ENCODE measurements around the gene SLC25A42.

The SLC25A42 gene

GRCh38 chr19:19074196-19074882, 10.5 kb downstream of the SLC25A42 start:
- no peak overlapping the region for H3K27ac ChIP-seq (ENCODE audit: poor library complexity, severe bottlenecking)
- no peak overlapping the region for H3K4me3 ChIP-seq (ENCODE audit: severe bottlenecking)
- H3K4me1 ChIP-seq (ENCODE audit: insufficient read depth, poor library complexity, severe bottlenecking): no peaks in the 10 kb centered on the region
- no peaks in the 10 kb centered on the region for H3K27me3 ChIP-seq (ENCODE audit: insufficient read depth, poor library complexity, severe bottlenecking)
- no peak for TF ChIP-seq CTCF (IDR thresholded peaks at IDR 0.05; ENCODE audit: poor library complexity, severe bottlenecking)
- no peaks in the 10 kb centered on the region for H3K9me3 ChIP-seq (ENCODE audit: severe bottlenecking)
- H3K36me3 ChIP-seq (ENCODE audit: low read depth): no peaks in the 10 kb centered on the region
- ATAC-seq (ENCODE audit: low read depth) (no peak), DNase-seq (ENCODE audit: low spot score) (no peak)

- no peak for TF ChIP-seq CTCF (IDR thresholded peaks at IDR 0.05; ENCODE audit: poor library complexity, severe bottlenecking)
- no peaks in the 10 kb centered on the region for H3K4me1 ChIP-seq (ENCODE audit: insufficient read depth, poor library complexity, severe bottlenecking)
- no peaks in the 10 kb centered on the region for H3K36me3 ChIP-seq (ENCODE audit: low read depth)
- H3K27me3 ChIP-seq (ENCODE audit: insufficient read depth, poor library complexity, severe bottlenecking): no peaks in the 10 kb centered on the region
- no peaks in the 10 kb centered on the region for H3K9me3 ChIP-seq (ENCODE audit: severe bottlenecking)
- ATAC-seq (ENCODE audit: low read depth) (no peak), DNase-seq (ENCODE audit: low spot score) (no peak)
- no peak overlapping the region for H3K4me3 ChIP-seq (ENCODE audit: severe bottlenecking)
- H3K27ac ChIP-seq (ENCODE audit: poor library complexity, severe bottlenecking): no peak overlapping the region
Observed at GRCh38 chr19:19075126-19075525, 11.3 kb downstream of the SLC25A42 start.

GRCh38 chr19:19076476-19076875, 12.7 kb downstream of the SLC25A42 start:
- TF ChIP-seq CTCF (IDR thresholded peaks at IDR 0.05; ENCODE audit: poor library complexity, severe bottlenecking): no peak
- no peaks in the 10 kb centered on the region for H3K4me1 ChIP-seq (ENCODE audit: insufficient read depth, poor library complexity, severe bottlenecking)
- no peaks in the 10 kb centered on the region for H3K36me3 ChIP-seq (ENCODE audit: low read depth)
- H3K9me3 ChIP-seq (ENCODE audit: severe bottlenecking): no peaks in the 10 kb centered on the region
- ATAC-seq (ENCODE audit: low read depth): no peak
- no peak overlapping the region for H3K27ac ChIP-seq (ENCODE audit: poor library complexity, severe bottlenecking)
- no peak overlapping the region for H3K4me3 ChIP-seq (ENCODE audit: severe bottlenecking)
- DNase-seq (ENCODE audit: low spot score): no peak
- H3K27me3 ChIP-seq (ENCODE audit: insufficient read depth, poor library complexity, severe bottlenecking): no peaks in the 10 kb centered on the region

- Histone ChIP-seq H3K9me3 (ENCODE audit: severe bottlenecking) (no peaks in the 10 kb centered on the region), H3K4me1 (ENCODE audit: insufficient read depth, poor library complexity, severe bottlenecking) (no peaks in the 10 kb centered on the region), H3K27ac (ENCODE audit: poor library complexity, severe bottlenecking) (no peak overlapping the region), H3K27me3 (ENCODE audit: insufficient read depth, poor library complexity, severe bottlenecking) (no peaks in the 10 kb centered on the region), H3K4me3 (ENCODE audit: severe bottlenecking) (no peak overlapping the region), H3K36me3 (ENCODE audit: low read depth) (no peaks in the 10 kb centered on the region)
- ATAC-seq (ENCODE audit: low read depth) (no peak), DNase-seq (ENCODE audit: low spot score) (no peak)
- no peak for TF ChIP-seq CTCF (IDR thresholded peaks at IDR 0.05; ENCODE audit: poor library complexity, severe bottlenecking)
Observed at GRCh38 chr19:19077103-19077502, 13.3 kb downstream of the SLC25A42 start.

GRCh38 chr19:19078801-19079200, 15.0 kb downstream of the SLC25A42 start:
- no peaks in the 10 kb centered on the region for H3K9me3 ChIP-seq (ENCODE audit: severe bottlenecking)
- H3K27me3 ChIP-seq (ENCODE audit: insufficient read depth, poor library complexity, severe bottlenecking): no peaks in the 10 kb centered on the region
- H3K4me1 ChIP-seq (ENCODE audit: insufficient read depth, poor library complexity, severe bottlenecking): no peaks in the 10 kb centered on the region
- no peak overlapping the region for H3K4me3 ChIP-seq (ENCODE audit: severe bottlenecking)
- no peaks in the 10 kb centered on the region for H3K36me3 ChIP-seq (ENCODE audit: low read depth)
- H3K27ac ChIP-seq (ENCODE audit: poor library complexity, severe bottlenecking): no peak overlapping the region
- ATAC-seq (ENCODE audit: low read depth): no peak
- TF ChIP-seq CTCF (IDR thresholded peaks at IDR 0.05; ENCODE audit: poor library complexity, severe bottlenecking): no peak
- no peak for DNase-seq (ENCODE audit: low spot score)

Measured in RWPE2 (cell line).